Measurements from ENCODE around the gene LDLRAD4. TPM values are rescaled to one million over a fixed set of nuclear protein-coding genes. Genes with fewer than 3 reads are reported as not detected.

Gene LDLRAD4
- polyA plus RNA-seq, 1 of the 3 experiments (the other 2 are of a cell fraction) = 0.16 TPM

- no peak overlapping the region for H2AFZ ChIP-seq (ENCODE audit: low read depth)
- ChIA-PET CTCF (no interaction called here), POLR2A (no interaction called here)
- 93% methylated on average over 7 of the region's 9 CpGs for WGBS (ENCODE audit: low lambda C conversion rate)
- H3K27me3 ChIP-seq (ENCODE audit: insufficient read depth) = no peaks in the 10 kb centered on the region
- H3K36me3 ChIP-seq (replicated peaks in 1 of 2; ENCODE audit: control insufficient read depth in 1 of 2, insufficient read depth in 2 of 2, low read length in 1 of 2) = no peaks in the 10 kb centered on the region
- DNase-seq = peak; percentile 50
- H3K9ac ChIP-seq = no peak overlapping the region
- TF ChIP-seq SIN3A (IDR thresholded peaks at IDR 0.05; ENCODE audit: borderline replicate concordance, low read depth, low read length) (no peak), RFX5 (IDR thresholded peaks at IDR 0.05; ENCODE audit: low read length) (no peak), JUND (IDR thresholded peaks at IDR 0.05) (no peak), MXI1 (IDR thresholded peaks at IDR 0.05; ENCODE audit: low read depth, low read length) (no peak), CHD2 (IDR thresholded peaks at IDR 0.05; ENCODE audit: low read length, partially characterized antibody) (no peak), YY1 (IDR thresholded peaks at IDR 0.05; ENCODE audit: low read depth) (no peak), FOXJ3 (CRISPR knock-in tag; IDR thresholded peaks at IDR 0.05) (no peak), EZH2phosphoT487 (IDR thresholded peaks at IDR 0.05; ENCODE audit: borderline replicate concordance, low read depth) (no peak), RXRA (IDR thresholded peaks at IDR 0.05; ENCODE audit: borderline replicate concordance, low read depth) (no peak), GATA2 (CRISPR knock-in tag; IDR thresholded peaks at IDR 0.05) (no peak), RAD21 (IDR thresholded peaks at IDR 0.05; ENCODE audit: low read length) (no peak), NFIC (IDR thresholded peaks at IDR 0.05; ENCODE audit: borderline replicate concordance) (no peak)
- TF ChIP-seq, protein P1, sequence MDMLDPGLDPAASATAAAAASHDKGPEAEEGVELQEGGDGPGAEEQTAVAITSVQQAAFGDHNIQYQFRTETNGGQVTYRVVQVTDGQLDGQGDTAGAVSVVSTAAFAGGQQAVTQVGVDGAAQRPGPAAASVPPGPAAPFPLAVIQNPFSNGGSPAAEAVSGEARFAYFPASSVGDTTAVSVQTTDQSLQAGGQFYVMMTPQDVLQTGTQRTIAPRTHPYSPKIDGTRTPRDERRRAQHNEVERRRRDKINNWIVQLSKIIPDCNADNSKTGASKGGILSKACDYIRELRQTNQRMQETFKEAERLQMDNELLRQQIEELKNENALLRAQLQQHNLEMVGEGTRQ (IDR thresholded peaks at IDR 0.05; ENCODE audit: borderline replicate concordance, low read depth, low read length) = no peak
- TF ChIP-seq, protein P2, sequence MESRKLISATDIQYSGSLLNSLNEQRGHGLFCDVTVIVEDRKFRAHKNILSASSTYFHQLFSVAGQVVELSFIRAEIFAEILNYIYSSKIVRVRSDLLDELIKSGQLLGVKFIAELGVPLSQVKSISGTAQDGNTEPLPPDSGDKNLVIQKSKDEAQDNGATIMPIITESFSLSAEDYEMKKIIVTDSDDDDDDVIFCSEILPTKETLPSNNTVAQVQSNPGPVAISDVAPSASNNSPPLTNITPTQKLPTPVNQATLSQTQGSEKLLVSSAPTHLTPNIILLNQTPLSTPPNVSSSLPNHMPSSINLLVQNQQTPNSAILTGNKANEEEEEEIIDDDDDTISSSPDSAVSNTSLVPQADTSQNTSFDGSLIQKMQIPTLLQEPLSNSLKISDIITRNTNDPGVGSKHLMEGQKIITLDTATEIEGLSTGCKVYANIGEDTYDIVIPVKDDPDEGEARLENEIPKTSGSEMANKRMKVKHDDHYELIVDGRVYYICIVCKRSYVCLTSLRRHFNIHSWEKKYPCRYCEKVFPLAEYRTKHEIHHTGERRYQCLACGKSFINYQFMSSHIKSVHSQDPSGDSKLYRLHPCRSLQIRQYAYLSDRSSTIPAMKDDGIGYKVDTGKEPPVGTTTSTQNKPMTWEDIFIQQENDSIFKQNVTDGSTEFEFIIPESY (IDR thresholded peaks at IDR 0.05; ENCODE audit: borderline replicate concordance, low read depth) = no peak
- TF ChIP-seq, protein P3, sequence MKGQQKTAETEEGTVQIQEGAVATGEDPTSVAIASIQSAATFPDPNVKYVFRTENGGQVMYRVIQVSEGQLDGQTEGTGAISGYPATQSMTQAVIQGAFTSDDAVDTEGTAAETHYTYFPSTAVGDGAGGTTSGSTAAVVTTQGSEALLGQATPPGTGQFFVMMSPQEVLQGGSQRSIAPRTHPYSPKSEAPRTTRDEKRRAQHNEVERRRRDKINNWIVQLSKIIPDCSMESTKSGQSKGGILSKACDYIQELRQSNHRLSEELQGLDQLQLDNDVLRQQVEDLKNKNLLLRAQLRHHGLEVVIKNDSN (IDR thresholded peaks at IDR 0.05; ENCODE audit: borderline replicate concordance, low read depth) = no peak
- H3F3A ChIP-seq (replicated peaks; ENCODE audit: insufficient read depth) = no peaks in the 10 kb centered on the region
- H3K79me2 ChIP-seq (ENCODE audit: insufficient read depth) = no peaks in the 10 kb centered on the region
- no peaks in the 10 kb centered on the region for H4K20me1 ChIP-seq (ENCODE audit: insufficient read depth)
- H3K4me3 ChIP-seq (ENCODE audit: low read depth in 2 of 2, low read length in 1 of 2) = no peak overlapping the region
- no peaks in the 10 kb centered on the region for H3K9me3 ChIP-seq
- 0 out of 2 replicates have a peak overlapping the region, but pooled peaks have one; percentile 2 for H3K4me2 ChIP-seq
- H3K9me2 ChIP-seq = no peaks in the 10 kb centered on the region
- H3K4me1 ChIP-seq (ENCODE audit: control insufficient read depth in 1 of 2, insufficient read depth in 2 of 2, low read depth in 1 of 2, low read length in 1 of 2) = peaks cover 0 to 56% of the 10 kb centered on the region in 2 experiments; a peak in 2 of 4 replicates
- no peak overlapping the region; a peak in 1 of 4 replicates for H3K27ac ChIP-seq (ENCODE audit: low read depth in 2 of 2, low read length in 1 of 2)
These were observed 163.9 kb downstream of the LDLRAD4 start for GRCh38 chr18:13382366-13382953.

Data from SK-N-SH (cell line).